Left ventricle myocardium inferior (tissue), 1 donor: ENCODE results near the gene TTLL6. TPM values are rescaled to one million over a fixed set of nuclear protein-coding genes. Genes with fewer than 3 reads are reported as not detected.
"Not testable (repeated sequence)": the region's sequence is repeated elsewhere in the genome, so short reads cannot be mapped to it uniquely, and the experiment has no call there.

Experiments used
- DNase-seq: peaks from one replicate; pipeline ENCODE4 v3.0.0-alpha.2; 2020
- H3K27ac ChIP-seq: fragments of 200-600 bp; replicated peaks from 2 replicates; pipeline ENCODE4 v1.8.0; 2021
- H3K27me3 ChIP-seq: fragments of 200-600 bp; 2 replicates; pipeline ENCODE4 v1.8.0; 2021; ENCODE audit warnings: low read depth
- H3K36me3 ChIP-seq: fragments of 200-600 bp; 2 replicates; pipeline ENCODE4 v1.8.0; 2021
- H3K4me1 ChIP-seq: fragments of 200-600 bp; 2 replicates; pipeline ENCODE4 v1.8.0; 2021
- H3K4me3 ChIP-seq: fragments of 200-600 bp; 2 replicates; pipeline ENCODE4 v1.8.0; 2021; ENCODE audit warnings: mild to moderate bottlenecking, moderate library complexity
- H3K9me3 ChIP-seq: fragments of 200-600 bp; replicated peaks from 2 replicates; pipeline ENCODE4 v1.8.0; 2021
- CTCF ChIP-seq: fragments of 200-600 bp; IDR thresholded peaks from 2 replicates; pipeline ENCODE4 v1.8.0; 2021; ENCODE audit warnings: antibody characterized with exemption, mild to moderate bottlenecking, borderline replicate concordance
- intact Hi-C: fragments of 100-400 bp; cut with micrococcal nuclease; formaldehyde crosslinking; loops from one replicate; pipeline ENCODE4 v1.11.0; 2022
- total RNA-seq: library from RNA; stranded (reverse); fragmentation: NEBNext Ultra II Directional; extraction: Animal tissue kit (Norgen Biotek cat#: 25700); gene quantifications from one replicate; pipeline ENCODE4 v1.2.1, GENCODE V29; 2021
- donor health status: DM: no; HTN: yes; CAD: no; lungs with severe emphysema.

TTLL6 gene
- total RNA-seq, 1 donor from 2014 or later = not detected

- no peak for TF ChIP-seq CTCF
- H3K4me3 ChIP-seq = no peak overlapping the region
- no peaks in the 10 kb centered on the region for H3K27me3 ChIP-seq
- peaks cover 12% of the 10 kb centered on the region for H3K4me1 ChIP-seq
- no peak overlapping the region for H3K27ac ChIP-seq
- H3K36me3 ChIP-seq = peaks cover 99% of the 10 kb centered on the region
- intact Hi-C loops = no loop called here
- DNase-seq = no peak
- H3K9me3 ChIP-seq = no peaks in the 10 kb centered on the region
These were observed 33.8 kb upstream of the TTLL6 start for GRCh38 chr17:48850792-48851323.

GRCh38 chr17:48843187-48843900 lies 26.3 kb upstream of the TTLL6 start:
- intact Hi-C loops = no loop called here
- Histone ChIP-seq H3K4me3 (peak overlapping the region; percentile 58), H3K27ac (peak overlapping the region; percentile 99), H3K36me3 (peaks cover 60% of the 10 kb centered on the region), H3K9me3 (no peaks in the 10 kb centered on the region), H3K27me3 (no peaks in the 10 kb centered on the region), H3K4me1 (peaks cover 80% of the 10 kb centered on the region)
- TF ChIP-seq CTCF = no peak
- no peak for DNase-seq

GRCh38 chr17:48842746-48843145 lies 25.7 kb upstream of the TTLL6 start:
- no peak for TF ChIP-seq CTCF
- H3K4me1 ChIP-seq = peaks cover 86% of the 10 kb centered on the region
- intact Hi-C loops = no loop called here
- H3K27ac ChIP-seq = peak overlapping the region; percentile 99
- no peak for DNase-seq
- H3K4me3 ChIP-seq = peak overlapping the region; percentile 58
- H3K36me3 ChIP-seq = peaks cover 54% of the 10 kb centered on the region
- no peaks in the 10 kb centered on the region for H3K9me3 ChIP-seq
- H3K27me3 ChIP-seq = no peaks in the 10 kb centered on the region

- H3K4me1 ChIP-seq = peaks cover 93% of the 10 kb centered on the region
- no peaks in the 10 kb centered on the region for H3K9me3 ChIP-seq
- TF ChIP-seq CTCF = no peak
- intact Hi-C loops = no loop called here
- peaks cover 41% of the 10 kb centered on the region for H3K36me3 ChIP-seq
- no peaks in the 10 kb centered on the region for H3K27me3 ChIP-seq
- H3K27ac ChIP-seq = peak overlapping the region; percentile 99
- DNase-seq = no peak
- peak overlapping the region; percentile 58 for H3K4me3 ChIP-seq
These were observed 24.4 kb upstream of the TTLL6 start for GRCh38 chr17:48841395-48841831.

GRCh38 chr17:48840441-48840840 lies 23.4 kb upstream of the TTLL6 start:
- H3K36me3 ChIP-seq = peaks cover 38% of the 10 kb centered on the region
- intact Hi-C loops = no loop called here
- peak overlapping the region; percentile 58 for H3K4me3 ChIP-seq
- no peaks in the 10 kb centered on the region for H3K27me3 ChIP-seq
- H3K9me3 ChIP-seq = no peaks in the 10 kb centered on the region
- no peak for TF ChIP-seq CTCF
- no peak for DNase-seq
- peaks cover 93% of the 10 kb centered on the region for H3K4me1 ChIP-seq
- H3K27ac ChIP-seq = peak overlapping the region; percentile 99

- H3K9me3 ChIP-seq, DNase-seq, H3K27me3 ChIP-seq, intact Hi-C loops, H3K4me3 ChIP-seq: not testable (repeated sequence)
- H3K4me1 ChIP-seq = peaks cover 100% of the 10 kb centered on the region
- H3K36me3 ChIP-seq = peaks cover 11% of the 10 kb centered on the region
- peak overlapping the region; percentile 99 for H3K27ac ChIP-seq
These were observed 20.4 kb upstream of the TTLL6 start for GRCh38 chr17:48837458-48837857.
